Measurements from ENCODE around the gene NEDD9.

NEDD9 gene

DNA sequence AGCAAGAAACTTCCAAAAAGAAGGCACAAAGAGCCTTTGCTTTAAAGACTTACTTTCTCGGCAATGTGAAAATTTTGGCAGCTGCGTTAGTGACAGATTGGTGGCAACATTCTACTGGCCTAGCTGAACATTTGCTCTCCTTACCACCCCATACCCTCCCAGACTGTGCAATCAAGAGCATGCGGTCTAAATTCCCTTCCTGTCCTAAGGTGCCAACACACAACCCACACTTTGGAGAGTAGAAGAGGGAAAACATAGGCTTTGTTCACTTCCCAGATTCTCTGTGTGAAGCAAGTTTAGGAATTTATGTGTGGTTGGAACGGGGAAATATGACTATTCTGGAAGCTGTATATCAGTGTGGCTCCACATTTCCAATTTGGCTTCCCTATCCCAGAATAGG lies 29.8 kb upstream of the NEDD9 start:
- in situ Hi-C loops (cut with MboI; ENCODE audit: low sequenced_read_pairs), result no loop called here

DNA sequence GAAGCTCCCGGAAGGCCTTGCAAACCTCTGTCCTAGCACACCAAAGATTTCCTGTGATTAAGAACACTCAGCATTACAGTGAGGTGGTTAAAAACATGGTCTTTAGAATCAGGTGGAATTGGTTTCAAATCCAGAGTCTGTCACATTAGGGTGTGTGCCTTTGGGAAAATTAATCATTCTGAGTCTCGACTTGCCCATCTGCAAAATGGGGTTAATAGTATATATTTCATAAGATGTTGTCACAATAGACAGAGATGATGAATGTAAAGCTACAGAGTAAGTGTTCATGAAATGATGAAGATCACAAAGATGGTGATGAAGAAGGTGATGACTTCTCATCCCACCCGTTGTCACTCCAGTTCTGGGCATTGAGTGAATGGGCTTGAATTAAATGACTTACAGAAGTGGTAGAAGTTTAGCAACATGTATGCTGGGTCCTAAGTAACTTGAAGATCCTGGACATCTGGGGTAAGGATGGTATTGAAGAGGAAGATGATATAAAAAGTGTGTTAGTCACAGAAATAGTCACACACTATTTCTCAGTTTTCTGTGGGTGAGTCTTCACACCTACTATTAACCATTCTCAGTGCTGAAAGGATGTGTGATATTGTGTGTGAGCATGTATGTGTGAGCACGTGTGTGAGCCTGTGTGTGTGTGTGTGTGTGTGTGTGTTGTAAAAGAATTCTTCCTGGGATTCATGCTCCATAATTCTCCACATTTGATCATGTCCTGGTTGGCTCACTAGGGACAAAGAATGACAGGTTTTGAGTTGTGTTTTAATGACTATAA lies 28.0 kb upstream of the NEDD9 start:
- in situ Hi-C loops (cut with MboI; ENCODE audit: low sequenced_read_pairs), result no loop called here

DNA sequence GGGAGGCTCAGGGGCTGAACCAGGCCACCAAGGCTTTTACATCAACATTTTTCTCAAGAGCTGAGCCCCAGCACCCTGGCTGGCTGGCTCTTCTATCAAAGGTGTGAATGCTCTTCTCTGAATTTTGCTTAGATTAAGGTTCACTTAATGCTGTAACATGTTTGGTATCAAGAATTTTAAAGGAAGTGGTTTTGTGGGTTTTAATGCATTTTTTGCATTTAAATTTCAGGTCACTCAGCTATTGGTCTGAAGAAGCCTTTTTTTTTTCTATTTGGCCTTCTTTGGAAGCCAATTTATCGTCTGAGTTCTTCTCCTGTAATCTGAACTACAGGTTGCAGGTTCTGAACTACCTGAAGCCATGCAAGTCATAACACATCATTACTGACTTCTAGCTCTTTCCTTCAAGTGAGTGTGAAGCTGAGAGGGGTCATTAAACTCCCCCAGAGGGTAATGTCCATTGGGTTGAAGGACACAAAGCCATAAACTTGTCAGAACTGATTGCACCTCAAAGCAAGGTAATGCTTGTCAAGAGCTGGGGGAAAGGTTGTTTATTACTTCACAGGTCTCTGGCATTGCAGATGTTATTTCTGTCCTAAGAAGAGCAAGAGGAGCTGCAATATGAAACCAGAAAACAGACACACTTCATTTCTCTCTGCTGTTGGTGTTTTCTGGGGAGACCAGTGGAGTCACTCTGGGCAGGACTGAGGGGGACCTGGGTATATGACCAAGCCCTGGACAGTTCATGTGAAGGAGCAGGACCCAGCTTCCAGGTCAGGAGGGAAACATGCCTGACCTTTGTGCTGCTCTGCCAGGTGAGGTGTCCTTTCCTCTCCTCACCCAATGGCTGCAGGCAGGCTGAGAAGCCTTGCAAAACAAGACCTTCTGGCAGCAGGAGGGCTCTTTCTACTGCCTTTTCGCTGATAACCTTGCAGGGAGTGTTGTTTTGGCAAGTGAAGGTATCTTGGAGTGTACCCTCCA lies 26.1 kb upstream of the NEDD9 start:
- in situ Hi-C loops (cut with MboI; ENCODE audit: low sequenced_read_pairs), result no loop called here

DNA sequence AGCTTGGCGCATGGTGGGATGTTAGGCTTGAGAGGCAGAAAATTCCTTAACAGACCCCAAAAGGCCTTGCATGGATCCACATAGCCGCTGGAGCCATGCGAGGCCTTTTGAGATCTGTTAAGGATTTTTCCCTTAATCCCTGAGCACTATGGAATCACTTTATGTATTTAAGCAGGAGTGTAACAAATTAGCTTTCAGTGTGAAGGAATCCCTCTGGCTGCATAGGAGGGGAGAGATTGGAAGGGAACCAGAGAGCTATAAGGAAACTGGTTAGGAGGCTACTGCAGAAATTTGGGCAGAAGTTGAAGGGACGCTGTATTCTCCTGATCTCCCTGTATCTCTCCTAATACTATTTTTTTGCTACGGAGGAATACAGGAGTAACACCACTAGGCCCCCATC lies 23.1 kb upstream of the NEDD9 start:
- in situ Hi-C loops (cut with MboI; ENCODE audit: low sequenced_read_pairs), result no loop called here

DNA sequence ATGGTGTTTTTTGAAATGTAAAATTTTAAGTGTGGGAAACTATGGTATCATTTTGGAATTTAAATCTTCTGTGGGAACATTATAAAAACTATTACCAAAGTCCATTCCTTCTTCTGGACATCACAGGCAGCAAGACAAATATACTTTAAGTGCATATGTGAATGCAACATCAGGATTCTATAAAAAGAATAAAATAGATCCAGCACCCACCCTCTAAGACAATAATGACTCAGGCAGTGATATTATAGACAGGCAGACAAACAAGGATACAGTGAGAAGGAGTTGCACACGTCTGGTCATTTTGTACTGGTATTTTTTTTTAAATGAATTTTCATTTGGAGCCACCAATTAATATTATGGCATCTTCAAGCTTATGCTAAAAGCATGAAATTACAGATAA lies 21.1 kb upstream of the NEDD9 start:
- in situ Hi-C loops (cut with MboI; ENCODE audit: low sequenced_read_pairs), result no loop called here

DNA sequence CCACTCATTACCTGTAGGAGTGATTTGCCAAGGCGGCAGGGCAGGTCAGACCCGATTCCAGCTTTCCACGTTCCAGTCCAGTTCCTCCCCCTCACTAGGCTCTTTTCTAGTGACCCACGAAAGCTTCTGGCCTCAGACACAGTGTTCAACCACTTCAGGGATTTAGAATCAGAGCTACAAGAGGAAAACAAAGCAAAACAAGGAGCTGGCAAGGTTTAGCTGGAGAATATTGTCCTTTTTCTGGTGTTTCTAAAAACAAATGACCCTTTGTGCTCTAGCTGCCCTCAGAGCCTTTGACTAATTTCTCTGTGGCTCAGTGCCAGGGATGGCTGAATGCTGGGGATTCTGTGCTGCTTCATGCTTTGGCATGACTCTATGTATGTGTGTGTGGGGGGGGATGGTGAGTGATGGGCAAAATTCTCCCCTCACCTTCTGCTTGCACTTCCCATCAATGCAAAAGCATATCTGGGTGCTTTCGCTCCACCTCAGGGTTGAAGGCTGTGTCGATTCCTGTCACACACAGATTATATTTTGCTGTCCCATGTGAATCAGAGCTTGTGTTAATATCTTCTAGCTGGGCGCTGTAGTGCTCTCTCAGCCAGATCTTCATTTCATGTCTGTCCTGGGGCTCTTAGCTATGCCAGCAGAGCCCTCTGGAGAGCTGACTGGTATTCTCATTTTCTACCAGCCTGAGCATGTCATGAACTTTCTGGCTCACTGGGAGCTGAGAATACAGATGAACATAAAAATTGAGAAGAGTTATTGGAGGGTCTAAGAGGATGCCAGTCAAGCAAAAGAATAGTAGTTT lies 19.3 kb upstream of the NEDD9 start:
- in situ Hi-C loops (cut with MboI; ENCODE audit: low sequenced_read_pairs), result no loop called here

DNA sequence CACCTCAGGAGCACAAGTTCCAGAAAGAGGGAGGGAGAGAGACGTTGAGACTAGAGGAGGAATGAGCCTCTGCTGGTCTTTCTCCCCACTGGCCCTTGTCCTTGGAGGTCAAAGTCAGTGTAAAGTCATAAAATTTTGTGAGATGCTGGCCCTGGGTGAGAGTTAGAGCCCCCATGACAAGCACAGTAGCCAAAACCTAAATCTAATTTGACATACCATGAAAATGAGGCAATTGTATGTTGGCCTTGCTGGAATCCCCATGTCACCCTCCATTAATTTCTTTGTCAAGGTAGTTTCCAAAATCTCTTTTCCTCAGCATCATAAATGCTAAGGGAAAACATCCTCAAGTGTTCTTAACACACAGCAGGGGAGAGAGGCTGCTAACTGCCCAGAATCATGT lies 17.6 kb upstream of the NEDD9 start:
- in situ Hi-C loops (cut with MboI; ENCODE audit: low sequenced_read_pairs), result no loop called here

DNA sequence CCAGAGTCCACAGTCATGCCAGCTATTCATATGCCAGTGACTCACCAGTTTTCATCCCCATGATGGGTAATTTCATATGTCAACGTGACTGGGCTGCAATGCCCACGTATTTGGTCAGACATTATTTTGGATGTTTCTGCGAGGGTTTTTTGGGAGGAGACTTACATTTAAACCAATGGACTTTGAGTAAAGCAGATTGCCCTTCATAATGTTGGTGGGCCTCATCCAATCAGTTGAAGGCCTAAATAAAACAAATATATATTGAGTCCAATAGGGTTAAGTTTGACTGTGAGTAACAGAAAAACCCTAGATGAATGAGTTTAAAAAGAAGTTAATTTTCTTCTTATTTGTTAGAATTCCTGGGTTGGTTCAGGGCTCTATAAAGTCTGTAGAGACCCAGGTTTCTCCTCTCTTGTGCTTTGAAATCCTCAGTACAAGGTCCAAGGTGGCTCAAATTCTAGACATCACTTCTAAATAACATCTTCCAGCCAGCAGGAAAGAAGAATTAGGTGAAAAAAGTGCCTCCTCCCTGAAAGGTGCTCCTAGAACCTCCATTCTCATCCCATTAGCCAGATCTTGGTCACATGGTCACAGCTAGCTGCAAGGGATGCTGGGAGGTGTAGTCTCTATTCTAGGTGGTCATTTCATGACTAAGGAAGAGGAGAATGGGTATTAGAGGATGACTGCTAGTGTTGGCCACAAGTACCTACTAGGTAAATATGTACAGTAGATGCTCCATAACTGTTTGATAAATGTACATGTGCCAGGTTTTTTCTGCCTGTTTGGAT lies 16.7 kb upstream of the NEDD9 start:
- in situ Hi-C loops (cut with MboI; ENCODE audit: low sequenced_read_pairs), result no loop called here

DNA sequence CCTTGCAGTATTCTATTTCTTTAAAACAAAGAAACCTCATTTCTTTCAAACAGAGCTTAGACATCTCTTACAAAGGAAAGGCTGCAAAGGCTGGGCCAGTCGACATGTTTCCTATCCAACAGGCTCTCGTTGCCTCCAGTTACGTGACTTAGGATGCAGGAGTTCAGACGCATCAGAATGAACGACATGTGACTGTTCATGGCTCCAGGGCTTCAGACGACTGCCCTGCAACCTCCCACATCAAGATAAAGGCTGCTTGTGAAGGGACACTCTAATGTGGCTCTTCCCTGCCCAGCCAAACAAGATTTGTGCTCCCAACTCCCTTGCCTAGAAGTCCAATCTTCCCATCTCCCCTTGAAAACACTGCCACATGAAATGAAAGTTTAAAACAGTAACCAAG lies 14.3 kb upstream of the NEDD9 start:
- in situ Hi-C loops (cut with MboI; ENCODE audit: low sequenced_read_pairs), result no loop called here

DNA sequence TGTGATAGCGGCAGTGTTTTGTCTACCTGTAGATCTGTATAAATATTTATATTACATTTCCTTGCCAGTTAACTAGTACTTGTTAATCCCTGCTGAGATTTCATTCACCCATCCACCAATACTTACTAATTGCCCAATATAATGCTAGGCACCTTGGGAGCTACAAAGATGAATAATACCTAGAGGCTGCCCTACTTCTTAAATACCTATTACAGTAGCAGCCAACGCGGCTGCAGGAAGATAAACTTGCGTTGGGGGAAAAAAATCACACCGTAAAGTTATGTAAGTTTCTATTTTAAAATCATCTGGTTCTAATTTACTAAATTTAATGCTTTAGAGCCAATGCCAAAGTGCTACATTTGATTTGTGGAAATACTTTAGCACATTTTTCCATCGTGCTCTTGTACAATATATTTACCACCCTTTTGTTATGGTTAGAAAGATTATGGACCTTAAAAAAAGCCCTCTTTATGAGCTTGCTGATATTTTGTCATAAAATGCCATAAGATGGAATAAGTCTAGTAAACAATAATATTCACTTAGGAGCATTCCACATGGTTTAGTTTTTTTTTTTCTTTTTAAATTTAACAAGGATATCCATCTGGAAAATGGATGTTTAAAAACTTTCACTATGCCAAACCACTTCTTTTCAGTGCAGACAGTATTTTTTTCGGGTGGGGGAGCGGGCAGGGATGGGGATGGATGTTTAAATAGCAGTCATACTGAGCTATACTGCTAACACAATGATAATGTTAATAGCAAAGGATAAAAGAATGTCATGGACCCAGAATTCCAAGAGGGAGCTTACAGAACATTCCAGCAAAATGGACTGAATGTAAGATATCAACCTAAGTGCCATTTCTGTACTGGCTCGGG lies 13.2 kb upstream of the NEDD9 start:
- in situ Hi-C loops (cut with MboI; ENCODE audit: low sequenced_read_pairs), result no loop called here

DNA sequence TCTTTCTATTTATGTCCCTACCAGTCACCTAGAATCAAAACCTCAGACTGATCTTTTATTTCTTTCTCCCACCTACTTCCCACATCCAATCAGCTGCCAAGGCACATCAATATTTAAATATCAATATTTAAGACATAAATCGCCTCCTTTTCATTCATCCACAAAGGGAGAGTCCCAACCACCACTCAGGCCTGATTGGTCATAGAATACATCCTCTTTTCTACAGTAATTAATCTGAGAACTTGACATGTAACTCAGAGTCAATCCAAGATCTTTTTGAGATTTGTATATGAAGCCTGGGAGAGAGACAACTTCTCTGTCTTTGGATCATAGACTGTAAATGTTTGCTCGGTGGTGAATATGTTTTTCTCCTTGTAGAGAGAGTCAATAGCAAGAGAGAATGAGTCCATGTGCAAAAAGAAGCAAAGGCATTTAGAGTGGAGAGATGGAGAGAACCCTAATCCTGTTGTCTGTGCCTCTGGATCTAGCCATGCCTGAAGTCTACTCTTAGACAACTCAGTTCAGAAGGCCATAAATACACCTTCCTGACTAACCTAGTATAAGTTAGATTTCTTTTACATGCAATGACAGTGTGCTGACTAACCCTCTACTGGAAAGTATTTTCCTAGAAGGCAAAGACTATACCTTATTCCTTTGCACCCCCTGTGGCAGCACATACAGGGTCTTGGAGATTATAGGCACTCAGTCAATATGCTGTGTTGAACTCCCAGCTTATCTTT lies 12.1 kb upstream of the NEDD9 start:
- in situ Hi-C loops (cut with MboI; ENCODE audit: low sequenced_read_pairs), result no loop called here

DNA sequence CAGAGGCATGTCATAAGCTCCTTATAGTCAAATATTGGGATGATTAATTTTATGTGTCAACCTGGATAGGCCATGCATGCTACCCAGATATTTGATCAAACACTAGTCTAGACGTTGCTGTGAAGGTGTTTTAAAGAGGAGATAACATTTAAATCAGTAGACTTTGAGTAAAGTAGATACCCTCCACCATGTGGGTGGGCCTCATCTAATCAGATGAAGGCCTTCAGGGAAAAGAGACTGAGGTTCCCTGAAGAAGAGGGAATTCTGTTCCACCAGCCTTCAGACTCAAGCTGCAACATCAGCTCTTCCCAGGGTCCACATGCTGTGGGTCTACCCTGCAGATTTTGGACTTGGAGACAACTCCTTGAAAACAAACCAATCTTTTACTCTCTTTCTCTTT lies 11.4 kb upstream of the NEDD9 start:
- in situ Hi-C loops (cut with MboI; ENCODE audit: low sequenced_read_pairs), result no loop called here

DNA sequence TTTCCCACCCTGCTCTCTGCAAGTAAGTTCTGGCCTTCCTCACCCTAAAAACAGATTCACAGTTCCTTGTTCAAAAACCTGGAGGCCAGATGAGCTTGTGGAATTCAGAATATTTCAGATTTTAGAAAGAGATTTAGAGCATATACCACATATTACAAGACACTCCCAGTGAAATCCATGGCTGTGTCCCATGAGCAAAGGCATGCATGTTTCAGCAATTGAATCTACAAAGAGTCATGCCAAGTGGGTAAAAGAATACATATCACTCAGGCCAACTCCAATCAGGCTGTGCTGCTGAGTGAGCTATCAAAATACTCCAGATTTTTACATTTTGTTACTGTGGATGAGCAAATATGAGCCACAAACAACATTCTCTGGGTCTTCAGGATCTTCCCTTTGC lies 10.2 kb upstream of the NEDD9 start:
- in situ Hi-C loops (cut with MboI; ENCODE audit: low sequenced_read_pairs), result no loop called here

DNA sequence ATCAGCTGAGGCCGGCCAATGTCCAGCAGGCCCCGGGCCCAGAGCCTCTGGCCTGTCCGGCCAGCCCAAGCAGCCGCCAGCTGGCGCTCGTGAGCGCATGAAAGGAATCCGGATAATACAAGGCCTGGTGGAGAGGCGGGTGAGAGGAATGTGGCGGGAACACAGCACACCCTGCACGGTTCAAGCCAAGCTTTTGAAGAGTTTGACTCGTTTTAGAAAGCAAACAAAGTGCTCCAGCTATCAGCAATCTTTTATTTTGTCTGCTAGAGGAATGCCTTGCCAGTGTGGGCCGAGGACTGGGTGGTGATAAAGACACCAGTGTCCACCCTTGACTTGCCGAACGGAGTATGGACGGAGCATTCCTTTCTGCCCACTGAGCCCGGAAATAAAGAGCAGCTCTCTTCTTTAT lies 9.3 kb upstream of the NEDD9 start:
- in situ Hi-C loops (cut with MboI; ENCODE audit: low sequenced_read_pairs), result no loop called here

DNA sequence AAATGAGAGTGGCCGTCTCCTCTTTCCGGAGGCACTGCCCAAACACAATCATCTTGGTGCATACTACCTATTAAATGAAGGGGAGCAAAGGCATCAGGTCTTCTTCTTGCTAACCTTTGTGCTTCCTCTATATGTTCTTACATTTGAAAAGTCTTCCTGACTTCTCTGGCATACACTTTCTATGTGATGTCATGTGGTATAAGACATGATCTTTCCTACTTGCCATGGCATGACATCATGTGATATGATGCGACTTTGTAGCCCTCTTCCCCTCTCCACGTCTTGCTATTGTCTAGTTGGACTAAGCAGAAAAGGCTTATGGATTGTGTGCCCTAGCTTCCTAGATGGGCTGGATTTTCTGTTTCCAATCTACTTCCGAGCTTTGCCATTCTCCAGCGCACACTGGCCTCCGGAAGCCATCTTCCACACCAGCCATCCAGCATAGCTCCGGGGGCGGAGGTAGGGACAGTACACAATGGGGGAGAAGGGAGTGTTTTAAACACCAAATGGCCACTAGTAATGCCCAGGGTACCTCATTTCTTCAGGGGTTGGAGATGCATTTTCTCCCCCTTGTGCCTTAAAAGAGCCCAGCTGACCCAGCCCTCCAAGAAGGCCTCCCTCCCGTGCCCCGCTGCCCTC lies 8.8 kb upstream of the NEDD9 start:
- in situ Hi-C loops (cut with MboI; ENCODE audit: low sequenced_read_pairs), result no loop called here

DNA sequence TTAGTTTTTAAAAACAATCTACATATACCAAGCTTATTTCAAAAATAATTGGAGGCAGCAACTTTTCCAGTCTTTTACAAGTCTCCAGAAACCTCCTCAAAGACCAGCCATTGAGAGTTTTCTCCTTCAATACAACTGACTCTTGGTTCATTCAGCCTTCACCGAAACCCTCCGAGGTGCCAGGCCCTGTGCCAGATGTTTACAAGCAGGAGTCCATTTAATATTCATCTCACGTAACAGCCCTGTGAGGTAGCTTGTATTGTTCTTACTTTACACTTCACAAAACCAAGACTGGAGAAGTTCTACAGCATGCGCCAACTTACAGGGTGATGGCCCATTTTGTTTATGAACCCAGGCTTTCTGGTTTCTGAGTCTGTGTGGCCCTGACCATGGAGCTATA lies 5.5 kb upstream of the NEDD9 start:
- in situ Hi-C loops (cut with MboI; ENCODE audit: low sequenced_read_pairs), result no loop called here

DNA sequence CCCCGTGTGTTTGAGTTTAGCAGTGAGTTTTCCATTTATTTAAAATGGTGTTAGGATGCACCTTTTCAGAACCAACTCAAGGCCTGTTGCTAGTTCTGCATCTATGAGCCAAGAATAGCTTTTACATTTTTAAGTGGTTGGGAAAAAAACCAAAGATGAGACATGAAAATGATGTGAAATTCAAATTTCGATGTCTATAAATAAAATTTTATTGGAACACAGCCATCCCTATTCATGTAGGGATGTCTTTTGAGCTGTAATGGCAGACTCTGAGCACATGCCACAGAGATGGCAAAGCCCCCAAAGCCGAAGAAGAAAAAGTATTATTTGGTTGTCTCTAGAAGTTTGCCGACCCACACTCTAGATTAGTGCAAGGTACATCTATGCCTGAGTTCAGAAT lies 5.0 kb upstream of the NEDD9 start:
- in situ Hi-C loops (cut with MboI; ENCODE audit: low sequenced_read_pairs), result no loop called here

DNA sequence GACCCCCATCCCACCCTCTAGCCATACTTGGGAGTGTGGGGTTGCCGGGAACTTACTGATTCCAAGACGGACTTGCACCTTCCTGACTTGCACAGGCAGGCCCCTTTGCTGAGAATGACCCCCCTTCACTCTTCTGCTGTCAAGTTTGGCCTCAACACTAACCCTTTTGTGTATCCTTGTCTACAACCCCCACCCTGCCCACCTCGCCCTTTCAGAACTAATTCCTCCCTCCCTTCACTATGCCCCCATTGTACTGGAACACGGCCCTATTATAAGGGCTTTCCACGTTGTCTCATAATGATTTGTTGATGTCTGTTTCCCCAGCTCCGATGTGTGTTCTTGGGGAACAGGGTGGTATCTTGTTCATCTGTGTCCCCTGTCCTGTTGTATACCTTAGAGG lies 4.4 kb upstream of the NEDD9 start:
- in situ Hi-C loops (cut with MboI; ENCODE audit: low sequenced_read_pairs), result no loop called here

Data from HL-60/S4 (cell line).